Adrenal gland (tissue), 5 donors: ENCODE measurements around the gene KCNH8.

Source experiments
- POLR2A ChIP-seq, 2 donors: fragments of 450-650 bp; IDR thresholded peaks; one replicate each; pipeline ENCODE4 v1.6.1; 2017; ENCODE audit warnings: antibody characterized with exemption in 2 of 2, mild to moderate bottlenecking in 2 of 2, moderate library complexity in 1 of 2
- TF ChIP-seq, protein P1 (sequence below), 6 experiments: fragments of 450-650 bp in 4 of 6; fragments of 200-600 bp in 2 of 6; sonication (generic) in 1 of 6; IDR thresholded peaks; 1 replicate in 5 of 6; 2 replicates in 1 of 6; pipeline versions ENCODE4 v1.5.1 to v1.8.0; 2016 to 2021; ENCODE audit warnings: antibody characterized with exemption in 6 of 6, mild to moderate bottlenecking in 2 of 6, moderate library complexity in 1 of 6
- donor health status: DM: no; HTN: no; CAD: no.

DNA sequence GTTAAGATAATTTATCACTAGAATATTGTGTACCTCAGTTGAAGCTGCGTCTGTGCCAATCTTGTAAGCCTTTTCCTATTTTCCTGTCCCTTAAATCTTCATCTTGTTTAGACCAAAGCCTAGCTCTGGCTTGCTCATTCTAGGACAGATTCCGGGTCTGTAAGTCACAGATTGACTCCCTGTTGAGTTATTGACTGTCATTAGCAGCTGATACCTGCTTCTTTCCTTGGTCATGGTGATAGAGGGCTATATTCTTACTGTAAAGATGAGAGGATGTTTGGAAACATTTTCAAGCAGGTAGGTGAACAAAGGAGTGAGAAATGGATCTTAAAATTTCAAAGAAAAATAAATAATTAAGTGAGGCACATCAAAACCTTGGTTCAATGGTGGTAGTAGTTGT is 200.2 kb downstream of the KCNH8 start:
- no peak for TF ChIP-seq POLR2A (IDR thresholded peaks at IDR 0.05)
- TF ChIP-seq, protein P1, sequence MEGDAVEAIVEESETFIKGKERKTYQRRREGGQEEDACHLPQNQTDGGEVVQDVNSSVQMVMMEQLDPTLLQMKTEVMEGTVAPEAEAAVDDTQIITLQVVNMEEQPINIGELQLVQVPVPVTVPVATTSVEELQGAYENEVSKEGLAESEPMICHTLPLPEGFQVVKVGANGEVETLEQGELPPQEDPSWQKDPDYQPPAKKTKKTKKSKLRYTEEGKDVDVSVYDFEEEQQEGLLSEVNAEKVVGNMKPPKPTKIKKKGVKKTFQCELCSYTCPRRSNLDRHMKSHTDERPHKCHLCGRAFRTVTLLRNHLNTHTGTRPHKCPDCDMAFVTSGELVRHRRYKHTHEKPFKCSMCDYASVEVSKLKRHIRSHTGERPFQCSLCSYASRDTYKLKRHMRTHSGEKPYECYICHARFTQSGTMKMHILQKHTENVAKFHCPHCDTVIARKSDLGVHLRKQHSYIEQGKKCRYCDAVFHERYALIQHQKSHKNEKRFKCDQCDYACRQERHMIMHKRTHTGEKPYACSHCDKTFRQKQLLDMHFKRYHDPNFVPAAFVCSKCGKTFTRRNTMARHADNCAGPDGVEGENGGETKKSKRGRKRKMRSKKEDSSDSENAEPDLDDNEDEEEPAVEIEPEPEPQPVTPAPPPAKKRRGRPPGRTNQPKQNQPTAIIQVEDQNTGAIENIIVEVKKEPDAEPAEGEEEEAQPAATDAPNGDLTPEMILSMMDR (IDR thresholded peaks at IDR 0.05), result no peak
